ENCODE results near the gene ARL2BP.
A peak's percentile ranks its signal among the peaks of the same experiment; 100 is the strongest.
"Not testable (repeated sequence)": the region's sequence is repeated elsewhere in the genome, so short reads cannot be mapped to it uniquely, and the experiment has no call there.

Gene ARL2BP

DNA sequence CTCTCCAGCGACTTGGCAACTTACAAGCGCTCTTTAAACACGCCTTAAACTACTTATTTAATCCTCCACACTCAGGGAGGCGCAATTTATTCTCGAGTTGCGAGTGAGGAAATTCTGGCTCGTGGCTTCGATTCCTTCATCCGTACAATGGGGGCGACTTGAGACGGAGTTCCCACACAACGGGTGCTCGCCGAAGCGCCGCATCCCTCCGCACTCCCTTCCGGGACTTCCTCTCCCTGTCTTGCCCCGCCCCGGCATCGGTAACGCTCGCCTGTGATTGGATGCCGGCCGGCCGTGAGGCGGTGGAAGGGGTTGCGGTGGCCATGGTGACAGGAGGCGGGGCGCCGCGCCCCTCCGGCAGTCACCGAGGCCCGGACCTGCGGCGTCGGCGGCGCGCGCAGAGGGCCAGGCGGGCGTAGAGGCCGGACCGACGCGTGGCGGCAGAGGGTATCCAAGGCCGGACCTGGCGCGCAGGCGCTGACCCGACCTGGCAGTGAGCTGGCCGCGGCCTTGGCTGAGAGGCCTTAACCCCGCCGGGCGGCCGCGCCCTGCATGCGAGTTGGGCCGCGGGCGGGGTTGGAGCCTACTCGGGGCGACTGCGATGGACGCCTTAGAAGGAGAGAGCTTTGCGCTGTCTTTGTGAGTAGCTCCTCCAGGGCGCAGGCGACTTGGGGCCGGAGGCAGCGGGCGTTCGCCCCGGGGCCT lies at the start of gene ARL2BP:
TSS of gene ARL2BP (plus strand) at position 493 of the 705 bp plus-strand sequence. CDS start at position 602, 109 bp downstream.
- peak; percentile 94 for DNase-seq (ENCODE audit: low read depth)

DNA sequence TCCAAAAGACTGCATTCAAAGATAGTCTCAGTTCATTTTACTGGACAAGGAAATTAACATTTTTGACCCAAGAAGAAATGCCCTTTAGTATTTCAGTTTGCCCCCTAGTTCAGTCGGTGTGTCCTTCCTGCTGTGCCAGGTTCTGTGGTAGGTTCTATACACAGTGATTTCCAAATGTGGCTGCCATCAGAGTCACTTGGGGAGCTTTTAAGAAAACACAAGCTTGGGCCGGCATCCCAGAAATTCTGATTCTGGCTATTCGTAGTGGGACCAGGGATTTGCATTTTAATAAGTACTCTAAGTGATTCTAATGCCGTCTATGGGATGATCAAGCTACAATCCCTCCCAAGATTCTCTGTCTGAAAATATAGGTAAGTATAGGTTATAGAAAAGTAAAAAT lies 48.8 kb upstream of the ARL2BP start:
- no peak for DNase-seq (ENCODE audit: low read depth)

GRCh38 chr16:57196753-57197152 lies 48.3 kb upstream of the ARL2BP start:
- no peak for DNase-seq (ENCODE audit: low read depth)

GRCh38 chr16:57200321-57200720 lies 44.7 kb upstream of the ARL2BP start:
- DNase-seq (ENCODE audit: low read depth), result not testable (repeated sequence)

DNA sequence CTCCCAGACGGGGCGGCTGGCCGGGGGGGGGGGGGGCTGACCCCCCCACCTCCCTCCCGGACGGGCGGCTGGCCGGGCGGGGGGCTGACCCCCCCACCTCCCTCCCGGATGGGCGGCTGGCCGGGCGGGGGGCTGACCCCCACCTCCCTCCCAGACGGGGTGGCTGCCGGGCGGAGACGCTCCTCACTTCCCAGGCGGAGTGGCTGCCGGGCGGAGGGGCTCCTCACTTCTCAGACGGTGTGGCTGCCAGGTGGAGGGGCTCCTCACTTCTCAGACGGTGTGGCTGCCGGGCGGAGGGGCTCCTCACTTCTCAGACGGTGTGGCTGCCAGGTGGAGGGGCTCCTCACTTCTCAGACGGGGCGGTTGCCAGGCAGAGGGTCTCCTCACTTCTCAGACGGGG lies 44.1 kb upstream of the ARL2BP start:
- not testable (repeated sequence) for DNase-seq (ENCODE audit: low read depth)

DNA sequence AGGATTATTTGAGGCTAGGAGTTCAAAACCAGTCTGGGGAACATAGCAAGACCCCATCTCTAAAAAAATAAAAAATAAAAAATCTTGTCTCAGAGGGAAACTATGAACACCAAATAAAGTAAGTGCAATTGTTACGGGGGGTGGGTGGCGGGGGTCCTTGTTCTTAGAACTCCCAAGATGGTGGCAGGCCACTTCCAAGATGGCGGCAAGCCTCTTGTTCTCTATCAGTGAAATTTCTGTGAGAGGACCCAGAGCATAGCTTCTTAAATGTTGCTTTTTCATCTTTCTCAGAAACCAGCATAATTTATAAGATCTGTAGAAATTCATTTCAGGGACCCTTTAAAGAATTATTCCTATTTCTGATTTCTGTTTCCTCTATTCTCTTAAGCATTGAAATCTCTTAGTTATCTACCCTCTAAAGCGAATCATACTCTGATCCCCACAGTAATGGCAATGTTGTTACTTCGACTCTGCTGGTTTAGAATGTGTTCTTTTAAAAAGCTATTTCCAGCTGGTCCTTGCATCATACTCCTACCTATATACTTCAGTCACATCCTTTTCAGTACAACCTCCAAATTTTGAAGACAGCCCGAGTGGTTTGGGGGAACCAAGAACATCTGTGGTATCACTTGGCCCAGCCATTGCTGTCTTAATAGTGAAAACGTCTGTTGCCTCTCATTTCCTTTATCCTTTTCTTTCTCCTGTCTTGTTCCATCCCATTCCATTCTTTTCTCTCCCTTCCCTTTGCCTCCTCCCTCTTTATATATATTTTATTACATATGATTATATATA lies 42.8 kb upstream of the ARL2BP start:
- no peak for DNase-seq (ENCODE audit: low read depth)

DNA sequence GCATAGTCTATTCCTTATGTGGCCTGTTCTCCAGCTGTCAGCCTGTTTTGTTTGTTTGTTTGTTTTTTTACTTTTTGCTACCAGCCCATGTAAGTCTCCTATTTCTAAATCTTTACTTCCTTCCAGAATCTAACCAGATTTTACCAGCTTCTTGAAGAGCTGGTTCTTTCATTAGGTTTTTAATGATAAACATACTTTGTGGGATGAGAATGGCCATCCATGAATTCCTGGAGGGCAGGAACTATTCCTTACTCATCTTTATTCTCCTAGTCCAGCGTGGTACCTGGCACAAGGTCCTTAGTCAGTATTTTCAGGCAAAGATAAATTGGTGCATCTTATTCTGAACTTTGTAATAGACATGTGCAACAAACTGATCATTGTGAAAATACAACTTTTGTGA lies 41.6 kb upstream of the ARL2BP start:
- DNase-seq (ENCODE audit: low read depth), result no peak

DNA sequence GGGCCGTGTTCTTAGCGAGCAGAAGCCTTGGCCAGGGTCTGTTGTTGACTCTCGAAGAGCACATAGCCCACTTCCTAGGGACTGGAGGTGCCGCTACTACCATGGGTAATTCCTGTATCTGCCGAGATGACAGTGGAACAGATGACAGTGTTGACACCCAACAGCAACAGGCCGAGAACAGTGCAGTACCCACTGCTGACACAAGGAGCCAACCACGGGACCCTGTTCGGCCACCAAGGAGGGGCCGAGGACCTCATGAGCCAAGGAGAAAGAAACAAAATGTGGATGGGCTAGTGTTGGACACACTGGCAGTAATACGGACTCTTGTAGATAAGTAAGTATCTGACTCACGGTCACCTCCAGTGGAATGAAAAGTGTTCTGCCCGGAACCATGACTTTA lies 40.4 kb upstream of the ARL2BP start:
- no peak for DNase-seq (ENCODE audit: low read depth)

- no peak for DNase-seq (ENCODE audit: low read depth)
Observed at GRCh38 chr16:57208926-57209325, 36.1 kb upstream of the ARL2BP start.

- no peak for DNase-seq (ENCODE audit: low read depth)
Observed at GRCh38 chr16:57209780-57210179, 35.3 kb upstream of the ARL2BP start.

DNA sequence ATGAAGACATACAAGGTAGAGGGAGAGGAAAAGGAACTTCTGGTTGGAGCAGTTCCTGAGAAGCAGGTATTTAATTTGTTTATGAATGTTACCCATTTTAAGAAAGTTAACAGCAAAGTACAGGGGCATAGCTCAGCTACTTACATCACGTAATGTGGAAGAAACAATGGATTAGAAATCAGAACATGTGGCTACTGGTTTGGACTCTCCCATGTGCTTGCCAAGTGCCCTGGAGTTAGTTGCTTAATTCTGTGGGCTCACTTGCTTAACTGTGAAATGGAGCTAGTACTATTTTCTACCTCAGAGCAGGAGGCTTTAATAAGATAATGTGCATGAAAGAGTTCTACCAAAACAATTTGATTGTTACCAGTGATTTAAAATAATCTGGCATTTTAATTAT lies 31.6 kb upstream of the ARL2BP start:
- DNase-seq (ENCODE audit: low read depth), result no peak

DNA sequence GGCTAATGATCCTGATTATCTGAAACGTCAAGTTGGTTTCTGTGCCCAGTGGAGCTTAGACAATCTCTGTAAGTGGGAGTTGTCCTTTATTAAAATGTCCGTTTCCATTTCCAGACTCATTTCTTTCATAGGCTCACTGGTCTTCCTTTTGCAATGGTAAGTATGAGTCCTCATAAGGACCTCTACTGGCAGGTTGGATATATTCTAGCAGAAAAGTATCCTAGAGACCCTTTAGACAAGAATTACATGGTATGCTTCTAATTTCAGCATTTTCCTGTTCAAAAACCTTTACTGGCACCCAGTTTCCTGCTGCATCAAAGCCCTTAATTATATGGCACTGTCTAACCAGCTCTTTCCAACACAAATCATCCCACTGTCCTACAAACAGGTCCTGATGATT lies 28.1 kb upstream of the ARL2BP start:
- no peak for DNase-seq (ENCODE audit: low read depth)

GRCh38 chr16:57223057-57223456 lies 22.0 kb upstream of the ARL2BP start:
- no peak for DNase-seq (ENCODE audit: low read depth)

DNA sequence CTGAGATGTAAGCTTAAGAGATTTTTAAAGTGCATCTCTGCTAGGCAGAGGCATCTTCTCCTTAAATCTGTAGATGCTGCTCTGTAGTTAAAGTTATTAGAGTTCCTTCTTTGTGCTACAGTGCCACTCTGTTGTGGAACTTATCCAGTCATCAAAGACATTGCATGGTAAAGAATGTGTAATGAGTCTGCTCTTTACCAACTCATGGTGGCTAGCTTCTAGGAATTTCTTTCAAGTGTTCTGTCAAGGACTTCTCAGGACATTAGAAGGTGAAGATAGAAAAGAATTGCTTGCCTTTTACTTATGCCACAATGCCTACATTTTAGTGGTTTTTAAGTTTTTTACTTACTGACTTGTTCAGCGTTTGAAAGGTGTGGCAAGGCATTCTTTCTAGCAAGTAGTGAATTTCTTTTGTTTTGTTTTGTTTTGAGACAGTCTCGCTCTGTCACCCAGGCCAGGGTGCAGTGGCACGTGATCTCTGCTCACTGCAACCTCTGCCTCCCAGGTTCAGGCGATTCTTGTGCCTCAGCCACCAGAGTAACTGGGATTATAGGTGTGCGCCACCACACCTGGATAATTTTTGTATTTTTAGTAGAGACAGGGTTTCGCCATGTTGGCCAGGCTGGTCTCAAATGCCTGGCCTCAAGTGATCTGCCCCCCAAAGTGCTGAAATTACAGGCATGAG lies 20.3 kb upstream of the ARL2BP start:
- DNase-seq (ENCODE audit: low read depth), result no peak

- DNase-seq (ENCODE audit: low read depth), result no peak
Observed at GRCh38 chr16:57225978-57226377, 19.1 kb upstream of the ARL2BP start.

GRCh38 chr16:57226701-57227621 lies 18.1 kb upstream of the ARL2BP start:
- no peak for DNase-seq (ENCODE audit: low read depth)

- no peak for DNase-seq (ENCODE audit: low read depth)
Observed at GRCh38 chr16:57229079-57229478, 16.0 kb upstream of the ARL2BP start.

- no peak for DNase-seq (ENCODE audit: low read depth)
Observed at GRCh38 chr16:57231821-57232350, 13.2 kb upstream of the ARL2BP start.

DNA sequence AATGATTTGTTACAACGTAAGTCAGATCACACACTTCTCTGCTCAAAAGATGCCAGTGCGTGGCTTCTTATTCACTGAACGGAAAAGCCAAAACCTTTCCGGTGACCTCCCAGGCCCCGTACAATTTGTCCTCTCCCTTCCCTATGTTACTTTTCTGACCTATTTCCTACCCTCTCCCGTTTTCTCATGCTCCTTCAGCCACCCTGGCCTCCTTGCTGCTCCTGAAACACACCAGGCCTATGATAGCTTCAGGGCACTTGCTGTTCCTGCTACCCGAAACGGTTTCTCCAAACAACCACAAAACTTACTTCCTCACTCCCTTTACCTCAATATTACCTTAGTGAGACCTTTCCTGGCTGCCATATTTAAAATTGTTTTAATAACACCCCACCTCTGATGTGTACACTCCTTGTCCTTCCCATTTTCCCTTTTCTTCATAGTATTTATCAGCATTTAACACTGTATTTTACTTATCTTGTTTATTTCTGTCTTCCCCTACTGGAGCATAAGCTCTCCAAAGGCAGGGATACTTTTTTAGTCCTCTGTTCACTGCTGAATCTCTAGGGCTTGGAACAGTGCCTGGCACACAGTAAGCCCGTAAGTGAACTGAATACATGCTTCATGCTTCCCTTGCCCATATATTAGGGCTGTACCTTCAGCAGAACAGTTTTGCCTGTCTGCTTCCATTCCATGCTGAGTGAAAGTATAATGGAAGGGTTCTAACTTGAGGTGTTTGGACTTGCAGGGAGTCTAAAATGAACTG lies 10.9 kb upstream of the ARL2BP start:
- DNase-seq (ENCODE audit: low read depth), result no peak

- DNase-seq (ENCODE audit: low read depth), result no peak
Observed at GRCh38 chr16:57234707-57235092, 10.4 kb upstream of the ARL2BP start.

All from stromal cell of bone marrow (primary cell).